ENCODE results near the gene AMPD2. TPM values are rescaled to one million over a fixed set of nuclear protein-coding genes. Genes with fewer than 3 reads are reported as not detected.

AMPD2 gene
- total and polyA plus RNA-seq, 7 donors: 6.5 to 47.5 (median 21.4) TPM

DNA sequence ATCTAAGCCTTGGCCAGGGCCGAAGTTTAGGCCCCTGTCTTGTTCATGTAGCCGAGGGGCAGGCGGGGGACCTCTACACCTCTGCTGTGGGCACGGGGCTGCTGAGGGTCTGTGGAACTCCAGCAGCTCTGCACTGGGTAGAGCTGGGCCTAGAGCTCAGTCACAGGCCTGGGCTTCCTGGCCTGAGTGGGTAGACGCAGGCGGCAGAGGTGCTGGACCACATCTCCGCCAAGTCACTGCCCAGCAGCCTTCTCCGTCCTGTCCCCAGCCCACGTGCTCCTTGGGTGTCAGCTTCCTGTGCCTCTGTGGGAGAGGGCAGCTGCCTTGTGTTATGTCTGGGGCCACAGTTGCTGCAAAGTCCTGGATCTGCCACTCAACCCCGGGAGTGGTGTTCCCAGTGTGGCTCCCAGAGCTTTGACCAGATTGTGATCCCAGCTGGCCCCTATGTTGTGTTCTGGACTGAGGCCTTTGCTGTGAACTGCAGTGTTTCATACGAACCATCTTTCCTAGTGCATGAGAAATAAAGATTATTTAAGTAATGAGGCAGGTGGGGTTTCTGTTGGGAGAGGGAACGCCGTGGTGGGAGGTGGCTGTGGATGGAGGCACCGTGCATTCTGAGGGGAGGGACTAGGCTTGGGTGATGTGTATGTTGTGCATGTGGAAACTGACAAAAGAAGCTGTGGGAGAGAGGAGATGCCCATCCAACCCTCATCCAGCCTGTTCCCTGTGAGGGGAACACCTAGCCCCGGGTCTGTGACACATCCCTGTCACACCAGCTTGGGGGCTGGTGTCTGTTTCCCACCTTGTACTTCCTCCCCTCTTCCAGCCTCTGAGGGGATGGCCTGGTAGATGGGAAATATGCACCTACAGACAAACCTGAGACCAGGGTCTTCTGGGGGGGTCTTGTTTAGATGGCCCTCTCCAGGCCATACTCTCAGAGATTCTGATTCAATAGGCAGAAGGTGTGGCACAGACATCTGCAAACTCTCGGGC, 12.2 kb downstream of the AMPD2 start:
- Histone ChIP-seq H3K9me3 (no peaks in the 10 kb centered on the region), H3K27ac (peak overlapping the region in 1 of 4 donors; percentile 14)
- intact Hi-C loops (cut with DNase I): no loop called here

DNA sequence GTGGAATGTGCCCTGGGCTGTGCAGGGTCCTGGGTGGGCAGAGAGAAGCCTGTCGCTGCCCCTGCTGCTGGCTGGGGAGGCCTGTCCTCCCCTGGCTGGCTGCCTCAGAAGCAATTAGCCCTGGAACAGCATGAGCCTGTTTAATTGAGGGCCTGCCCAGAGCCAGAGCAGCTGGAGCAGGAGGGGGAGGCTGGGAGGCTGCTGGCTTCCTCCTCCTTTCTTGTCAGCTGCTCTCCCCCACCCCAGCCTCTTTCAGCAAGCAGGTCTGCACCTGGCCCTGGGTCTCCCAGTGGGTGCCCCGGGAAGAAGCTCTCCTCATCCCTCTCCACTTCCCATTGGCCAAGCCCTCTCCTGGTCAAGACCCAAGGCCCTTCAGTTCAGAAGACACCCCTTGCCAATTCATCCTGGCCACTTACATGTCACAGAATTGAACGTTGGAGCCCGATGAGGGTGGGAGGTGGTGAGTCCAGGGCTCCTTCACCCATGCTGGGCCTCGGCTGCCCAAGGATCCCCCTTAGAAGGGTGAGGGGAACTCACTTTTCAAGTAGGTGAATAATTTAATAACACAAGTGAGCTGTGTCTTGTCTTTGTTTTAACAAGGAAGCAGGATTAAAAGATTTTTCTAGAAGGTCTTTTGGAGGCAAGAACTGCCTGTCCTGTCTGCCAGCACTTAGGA, 13.2 kb downstream of the AMPD2 start:
- 21 to 63% methylated on average over 5 of the region's 5 CpGs for WGBS, 2 donors
- Histone ChIP-seq H3K27me3 (no peaks in the 10 kb centered on the region), H3K36me3 (peaks cover 10 to 32% (median 22%) of the 10 kb centered on the region in 4 donors), H3K4me3 (no peak overlapping the region), H3K27ac (peak overlapping the region in 2 of 4 donors; percentile 14 to 33), H3K4me1 (peaks cover 0 to 20% (median 16%) of the 10 kb centered on the region in 4 donors), H3K9me3 (no peaks in the 10 kb centered on the region)
- no peak for DNase-seq
- intact Hi-C loops (cut with DNase I): no loop called here
- TF ChIP-seq CTCF (IDR thresholded peaks at IDR 0.05) (no peak), EP300 (IDR thresholded peaks at IDR 0.05) (no peak), POLR2AphosphoS5 (IDR thresholded peaks at IDR 0.05) (no peak), POLR2A (IDR thresholded peaks at IDR 0.05) (no peak)

More for the DNA sequence above, 12.2 kb downstream of the AMPD2 start:
- Histone ChIP-seq H3K4me1 (peaks cover 0 to 20% (median 16%) of the 10 kb centered on the region in 4 donors), H3K4me3 (no peak overlapping the region), H3K27me3 (no peaks in the 10 kb centered on the region), H3K36me3 (peaks cover 13 to 42% (median 27%) of the 10 kb centered on the region in 4 donors)
- TF ChIP-seq EP300 (IDR thresholded peaks at IDR 0.05): no peak
- no peak for TF ChIP-seq POLR2A (IDR thresholded peaks at IDR 0.05)
- no peak for TF ChIP-seq POLR2AphosphoS5 (IDR thresholded peaks at IDR 0.05)
- TF ChIP-seq CTCF (IDR thresholded peaks at IDR 0.05): no peak
- DNase-seq: no peak
- WGBS, 2 donors: 87 to 88% methylated on average over 16 of the region's 16 CpGs

- intact Hi-C loops (cut with DNase I): no loop called here
- WGBS, 2 donors: 68 to 83% methylated on average over 6 of the region's 6 CpGs
- no peaks in the 10 kb centered on the region for H3K27me3 ChIP-seq
- H3K4me3 ChIP-seq: no peak overlapping the region
- H3K27ac ChIP-seq: no peak overlapping the region
- H3K36me3 ChIP-seq: peaks cover 3 to 18% (median 10%) of the 10 kb centered on the region in 4 donors
- TF ChIP-seq CTCF (IDR thresholded peaks at IDR 0.05) (no peak), POLR2A (IDR thresholded peaks at IDR 0.05) (no peak)
- H3K4me1 ChIP-seq: peaks cover 0 to 20% (median 16%) of the 10 kb centered on the region in 4 donors
- H3K9me3 ChIP-seq: no peaks in the 10 kb centered on the region
- no peak for DNase-seq
These were observed 14.7 kb downstream of the AMPD2 start for GRCh38 chr1:109634292-109634691.

GRCh38 chr1:109634771-109635750, 15.4 kb downstream of the AMPD2 start:
- Histone ChIP-seq H3K27me3 (no peaks in the 10 kb centered on the region), H3K9me3 (no peaks in the 10 kb centered on the region), H3K4me3 (no peak overlapping the region), H3K27ac (no peak overlapping the region), H3K4me1 (peaks cover 0 to 20% (median 16%) of the 10 kb centered on the region in 4 donors), H3K36me3 (peaks cover 0 to 10% (median 4%) of the 10 kb centered on the region in 4 donors)
- 48 to 58% methylated on average over 13 of the region's 13 CpGs for WGBS, 2 donors
- DNase-seq: peak; percentile 62
- intact Hi-C loops (cut with DNase I): no loop called here
- TF ChIP-seq CTCF (IDR thresholded peaks at IDR 0.05) (no peak), EP300 (IDR thresholded peaks at IDR 0.05) (no peak), POLR2AphosphoS5 (IDR thresholded peaks at IDR 0.05) (no peak), POLR2A (IDR thresholded peaks at IDR 0.05) (no peak)

Data from sigmoid colon (tissue), 7 donors.